Caco-2 (cell line): ENCODE measurements around the gene SOX6. TPM values are rescaled to one million over a fixed set of nuclear protein-coding genes. Genes with fewer than 3 reads are reported as not detected.

Experiments used
- BruUV-seq: library from RNA; stranded (reverse); fragments of 400-500 nt; replicated peaks from 2 replicates; lab custom pipeline; 2021; lab: Mats Ljungman, UMichigan
- CTCF ChIA-PET: fragments of 300-600 bp; sonication (Branson Sonifier 250); formaldehyde crosslinking; loops from one replicate; lab custom pipeline; 2022; ENCODE audit warnings: antibody characterized with exemption; lab: Charles Lee
- POLR2A ChIA-PET: fragments of 300-600 bp; sonication (Branson Sonifier 250); formaldehyde crosslinking; loops from one replicate; lab custom pipeline; 2022; ENCODE audit warnings: antibody characterized with exemption; lab: Charles Lee
- DNase-seq, 2 experiments: peaks; one replicate each; pipeline versions ENCODE4 v3.0.0 to v3.0.0-alpha.2; 2020 to 2022
- H3K27me3 ChIP-seq: replicated peaks from 2 replicates; pipeline ENCODE4 v1.6.0; 2011; ENCODE audit warnings: low read length; ENCODE audit not compliant: control insufficient read depth, insufficient read depth
- H3K36me3 ChIP-seq: 2 replicates; pipeline ENCODE4 v1.5.1; 2011; ENCODE audit warnings: low read length; ENCODE audit not compliant: control insufficient read depth, insufficient read depth
- H3K4me1 ChIP-seq: fragments of 250-450 bp; sonication (Bioruptor Pico); 2 replicates; pipeline ENCODE4 v1.5.1; 2020; ENCODE audit warnings: mild to moderate bottlenecking
- H3K4me3 ChIP-seq: 2 replicates; pipeline ENCODE4 v1.5.1; 2011; ENCODE audit warnings: low read depth, mild to moderate bottlenecking, control low read depth, low read length
- H3K9me3 ChIP-seq: fragments of 250-450 bp; sonication (Bioruptor Pico); 2 replicates; pipeline ENCODE4 v1.5.1; 2020; ENCODE audit warnings: mild to moderate bottlenecking, moderate library complexity
- H3K27ac Mint-ChIP-seq: one replicate; pipeline ENCODE4 v1.8.0; 2022; ENCODE audit warnings: mixed read lengths; ENCODE audit not compliant: unreplicated experiment
- H3K27me3 Mint-ChIP-seq: one replicate; pipeline ENCODE4 v1.8.0; 2022; ENCODE audit warnings: mixed read lengths; ENCODE audit not compliant: insufficient read depth, unreplicated experiment
- H3K36me3 Mint-ChIP-seq: one replicate; pipeline ENCODE4 v1.8.0; 2022; ENCODE audit warnings: mild to moderate bottlenecking, mixed read lengths; ENCODE audit not compliant: insufficient read depth, unreplicated experiment
- H3K4me1 Mint-ChIP-seq: one replicate; pipeline ENCODE4 v1.8.0; 2022; ENCODE audit warnings: low read depth, mixed read lengths; ENCODE audit not compliant: unreplicated experiment
- H3K4me3 Mint-ChIP-seq: one replicate; pipeline ENCODE4 v1.8.0; 2022; ENCODE audit warnings: mild to moderate bottlenecking, moderate library complexity, mixed read lengths; ENCODE audit not compliant: unreplicated experiment
- H3K9me3 Mint-ChIP-seq: one replicate; pipeline ENCODE4 v1.8.0; 2022; ENCODE audit warnings: mixed read lengths; ENCODE audit not compliant: unreplicated experiment
- CTCF ChIP-seq, 2 experiments: fragments of 200-600 bp in 1 of 2; IDR thresholded peaks; 1 replicate in 1 of 2; 2 replicates in 1 of 2; pipeline versions ENCODE4 v1.5.1 to v1.8.0; 2011 to 2022; ENCODE audit warnings: antibody characterized with exemption in 1 of 2, control low read depth in 1 of 2, inconsistent platforms in 1 of 2, low read depth in 1 of 2, low read length in 1 of 2, mild to moderate bottlenecking in 1 of 2, moderate library complexity in 1 of 2; ENCODE audit not compliant: insufficient read depth in 1 of 2, severe bottlenecking in 1 of 2, unreplicated experiment in 1 of 2
- intact Hi-C: fragments of 100-400 bp; cut with micrococcal nuclease; formaldehyde crosslinking; loops from one replicate; pipeline ENCODE4 v1.10.0; 2022; ENCODE audit not compliant: unreplicated experiment
- total RNA-seq: library from RNA; stranded (reverse); gene quantifications from 2 replicates; pipeline ENCODE4 v1.2.3, GENCODE V29; 2022

The SOX6 gene
- total RNA-seq, 1 experiment from 2014 or later = 10.8 TPM

GRCh38 chr11:16049611-16050010 is 306.7 kb downstream of the SOX6 start:
- CTCF ChIA-PET = no interaction called here
- H3K36me3 Mint-ChIP-seq = peaks cover 5% of the 10 kb centered on the region
- no TSS peak for BruUV-seq
- H3K9me3 Mint-ChIP-seq = no peaks in the 10 kb centered on the region
- intact Hi-C loops = no loop called here
- POLR2A ChIA-PET = no interaction called here
- no peak overlapping the region for H3K4me3 ChIP-seq
- H3K27ac Mint-ChIP-seq = no peak overlapping the region
- no peak overlapping the region for H3K4me3 Mint-ChIP-seq
- no peak for DNase-seq
- H3K27me3 ChIP-seq = no peaks in the 10 kb centered on the region
- no peaks in the 10 kb centered on the region for H3K4me1 Mint-ChIP-seq
- H3K4me1 ChIP-seq = no peaks in the 10 kb centered on the region
- no peak for TF ChIP-seq CTCF (IDR thresholded peaks at IDR 0.05; ENCODE audit: insufficient read depth in 1 of 2, low read depth in 1 of 2, low read length in 1 of 2, severe bottlenecking in 1 of 2, unreplicated experiment in 1 of 2)
- no peaks in the 10 kb centered on the region for H3K27me3 Mint-ChIP-seq
- no peaks in the 10 kb centered on the region; the same call in 1 of the 2 replicates for H3K9me3 ChIP-seq
- no peaks in the 10 kb centered on the region; the same call in 1 of the 2 replicates for H3K36me3 ChIP-seq

DNA sequence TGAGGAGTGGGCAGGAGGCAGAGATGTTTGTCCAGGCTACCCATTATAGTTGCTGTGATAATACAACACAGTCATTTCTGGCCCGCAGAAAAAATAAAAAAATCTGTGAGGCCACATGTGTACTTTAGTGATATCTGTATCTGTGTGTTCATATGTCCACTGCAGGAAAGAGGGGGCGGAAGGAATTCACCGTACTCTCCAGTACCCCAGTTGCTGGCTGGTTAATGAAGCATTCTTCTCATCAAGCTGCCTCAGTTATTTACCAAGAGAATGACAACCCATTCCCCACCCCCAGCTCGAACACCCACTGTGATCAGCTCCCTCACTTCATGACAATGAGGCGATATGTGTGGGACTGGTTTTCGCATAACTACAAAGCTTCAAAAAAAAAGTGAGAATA is 309.3 kb downstream of the SOX6 start:
- Mint-ChIP-seq H3K9me3 (no peaks in the 10 kb centered on the region), H3K4me3 (no peak overlapping the region), H3K27me3 (no peaks in the 10 kb centered on the region), H3K36me3 (peaks cover 6% of the 10 kb centered on the region), H3K4me1 (no peaks in the 10 kb centered on the region), H3K27ac (no peak overlapping the region)
- CTCF ChIA-PET = no interaction called here
- Histone ChIP-seq H3K4me3 (no peak overlapping the region), H3K27me3 (no peaks in the 10 kb centered on the region), H3K4me1 (no peaks in the 10 kb centered on the region), H3K36me3 (no peaks in the 10 kb centered on the region; the same call in 1 of the 2 replicates), H3K9me3 (no peaks in the 10 kb centered on the region)
- intact Hi-C loops = no loop called here
- DNase-seq = no peak
- POLR2A ChIA-PET = no interaction called here
- TF ChIP-seq CTCF (IDR thresholded peaks at IDR 0.05; ENCODE audit: insufficient read depth in 1 of 2, low read depth in 1 of 2, low read length in 1 of 2, severe bottlenecking in 1 of 2, unreplicated experiment in 1 of 2) = no peak
- BruUV-seq = no TSS peak

DNA sequence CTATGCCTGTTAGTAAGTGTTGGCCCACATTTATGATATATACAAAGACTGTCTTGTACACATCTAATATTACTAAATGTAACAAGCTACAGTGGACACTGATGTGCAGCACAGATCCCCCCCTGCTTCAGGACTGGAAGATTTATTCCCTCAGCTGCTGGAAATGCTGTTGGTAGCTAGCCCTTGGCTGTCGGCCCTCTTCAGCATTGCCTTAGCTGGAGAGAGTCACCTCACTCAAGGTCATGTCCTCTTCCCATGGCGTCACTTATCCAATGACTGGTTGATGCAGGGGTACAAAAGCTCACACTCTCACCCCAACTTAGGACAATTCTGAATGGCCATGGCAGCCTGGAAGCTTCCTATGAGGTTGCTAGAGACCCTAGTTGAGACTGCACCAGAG is 312.7 kb downstream of the SOX6 start:
- intact Hi-C loops = loop anchor here (5.0 kb wide), 1 partner anchor 564 kb away; no protein-coding TSS in a partner anchor
- POLR2A ChIA-PET = no interaction called here

More for the DNA sequence above, 312.7 kb downstream of the SOX6 start:
- H3K9me3 Mint-ChIP-seq = no peaks in the 10 kb centered on the region
- H3K36me3 ChIP-seq = no peaks in the 10 kb centered on the region; the same call in 1 of the 2 replicates
- no peak for TF ChIP-seq CTCF (IDR thresholded peaks at IDR 0.05; ENCODE audit: insufficient read depth in 1 of 2, low read depth in 1 of 2, low read length in 1 of 2, severe bottlenecking in 1 of 2, unreplicated experiment in 1 of 2)
- no peak overlapping the region for H3K4me3 ChIP-seq
- no peaks in the 10 kb centered on the region for H3K27me3 Mint-ChIP-seq
- CTCF ChIA-PET = interaction anchor here (1.1 kb wide), 1 partner anchor 570 kb away, joined by 3 read pairs; no protein-coding TSS in a partner anchor
- H3K36me3 Mint-ChIP-seq = peaks cover 6% of the 10 kb centered on the region
- H3K9me3 ChIP-seq = no peaks in the 10 kb centered on the region
- H3K4me3 Mint-ChIP-seq = no peak overlapping the region
- no TSS peak for BruUV-seq
- no peaks in the 10 kb centered on the region for H3K4me1 Mint-ChIP-seq
- no peak for DNase-seq
- no peaks in the 10 kb centered on the region for H3K27me3 ChIP-seq
- H3K27ac Mint-ChIP-seq = no peak overlapping the region
- H3K4me1 ChIP-seq = no peaks in the 10 kb centered on the region
